NCI-H446 (cell line): ENCODE data around the gene MEIS2.

ENCODE experiments used
- DNase-seq, 2 experiments: peaks; one replicate each; lab custom pipeline; 2025; lab: John Stamatoyannopoulos, UW

Gene MEIS2

DNA sequence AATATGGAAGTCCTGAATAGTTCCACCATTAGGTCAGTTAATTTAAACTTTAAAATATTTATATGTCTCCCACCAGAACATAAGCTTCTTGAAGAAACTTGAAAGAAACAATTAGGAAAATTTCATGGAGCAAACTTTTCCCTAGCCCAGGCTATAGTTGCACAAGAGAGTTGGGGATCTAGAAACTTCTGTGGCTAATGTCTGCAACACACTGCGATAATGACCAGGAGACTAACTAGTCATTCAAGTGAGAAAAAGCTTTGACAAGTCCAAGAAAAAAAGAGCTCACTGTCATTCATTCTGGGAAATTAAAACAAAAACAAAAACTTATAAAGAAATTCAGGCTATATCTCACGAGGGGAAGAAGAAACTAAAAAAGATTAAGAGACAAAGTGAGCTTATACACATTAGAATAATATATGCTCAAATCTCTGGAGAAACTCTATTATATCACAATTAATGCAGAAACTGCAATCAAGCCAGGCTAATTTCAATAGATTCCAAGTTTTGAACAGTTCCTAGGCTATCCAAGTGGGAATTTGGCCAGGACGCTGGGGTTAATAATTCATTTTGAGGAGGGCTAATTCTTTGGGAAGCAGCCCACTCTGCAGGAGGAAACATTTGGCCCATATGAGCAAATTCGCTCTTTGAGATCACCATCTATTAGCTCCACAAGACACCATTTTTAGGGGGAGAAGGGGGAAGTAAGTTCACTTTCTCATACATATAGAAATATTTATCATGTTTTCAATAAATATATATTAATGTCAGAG, 134.6 kb downstream of the MEIS2 start:
- peak; percentile 88 to 92 for DNase-seq

DNA sequence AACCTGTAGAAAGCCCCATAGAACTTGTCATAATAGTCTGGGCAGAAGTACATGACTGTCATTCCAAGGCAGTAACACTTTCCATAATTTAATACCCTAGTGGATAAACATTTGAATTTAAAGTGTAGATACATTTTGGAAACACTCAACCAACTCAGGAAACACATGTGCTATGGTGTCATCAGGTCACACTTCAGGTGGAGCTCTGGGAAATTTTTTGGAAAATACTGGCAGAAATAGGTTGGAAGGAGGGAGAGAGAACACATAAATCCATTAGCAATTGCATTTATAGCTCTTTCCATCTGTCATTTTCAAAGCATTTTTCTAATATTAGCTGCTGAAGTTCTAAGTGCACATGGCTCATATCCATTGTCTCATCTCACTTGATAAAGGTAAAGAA, 135.7 kb downstream of the MEIS2 start:
- DNase-seq: peak in 1 of 2 experiments; percentile 37

DNA sequence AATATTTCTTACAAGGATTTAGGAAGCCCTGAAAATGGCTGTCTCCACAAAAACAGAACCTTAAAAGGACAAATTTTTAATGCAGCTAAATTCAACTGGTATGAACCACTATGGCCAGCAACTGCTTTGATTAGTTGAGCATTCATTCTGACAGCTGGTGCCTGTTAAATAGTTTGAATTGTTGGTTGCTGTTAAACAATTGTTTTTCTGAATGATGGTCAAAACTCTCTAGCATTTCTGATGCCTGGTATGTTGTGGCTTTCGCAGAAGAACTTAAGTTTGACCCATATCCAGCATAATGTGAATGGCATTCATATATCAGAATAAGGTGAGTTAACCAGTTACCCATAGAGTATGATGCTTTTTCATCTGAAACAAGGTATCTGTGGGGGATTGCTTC, 138.4 kb downstream of the MEIS2 start:
- DNase-seq: no peak

DNA sequence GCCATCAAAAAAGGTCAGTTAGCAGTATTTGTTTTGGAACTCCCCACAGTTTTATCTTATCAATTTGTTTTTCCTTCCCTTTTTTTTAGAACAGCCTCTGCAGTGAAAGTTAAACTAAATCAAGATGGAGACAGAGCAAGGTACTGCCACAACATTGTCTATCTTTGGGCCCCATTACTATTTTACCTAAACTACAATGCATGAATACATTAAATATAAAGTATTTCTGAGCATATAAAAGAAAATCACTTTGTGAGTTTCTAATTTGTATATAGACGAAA, 139.5 kb downstream of the MEIS2 start:
- DNase-seq: no peak

DNA sequence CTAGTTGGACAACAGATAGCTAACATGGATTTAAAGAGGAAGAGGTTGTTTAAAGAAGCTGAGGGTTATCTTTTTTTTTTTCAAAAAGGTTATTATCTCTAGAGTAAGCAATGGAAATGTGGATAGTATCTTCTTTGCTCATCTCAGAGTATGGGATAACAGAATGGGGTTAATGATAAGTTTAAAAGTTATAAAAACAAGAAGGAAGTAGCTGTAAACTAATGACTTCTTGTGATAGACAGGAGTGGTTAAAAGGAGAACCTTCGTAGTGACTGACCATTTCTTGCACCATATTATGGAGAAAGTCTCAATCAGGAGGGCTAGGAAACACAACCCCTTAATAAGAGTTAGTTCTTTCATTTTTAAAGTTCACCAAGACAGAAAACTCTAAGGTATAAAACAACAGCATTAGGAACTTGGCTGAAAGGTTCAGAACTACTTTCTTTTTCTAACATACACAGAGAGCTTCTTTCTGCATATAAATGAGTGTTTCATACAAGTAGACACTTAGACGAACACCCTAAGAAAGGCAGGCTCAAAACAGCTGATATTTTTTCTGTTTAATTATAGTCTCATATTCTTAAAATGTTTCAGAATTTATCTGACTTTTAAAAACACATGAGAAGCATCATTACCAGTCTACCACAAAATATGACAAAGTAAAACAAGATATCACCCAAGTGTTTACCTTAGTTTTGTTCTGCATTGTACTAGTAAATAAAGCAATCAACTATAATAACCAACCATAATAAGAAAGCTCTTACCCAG, 140.0 kb downstream of the MEIS2 start:
- DNase-seq: no peak

DNA sequence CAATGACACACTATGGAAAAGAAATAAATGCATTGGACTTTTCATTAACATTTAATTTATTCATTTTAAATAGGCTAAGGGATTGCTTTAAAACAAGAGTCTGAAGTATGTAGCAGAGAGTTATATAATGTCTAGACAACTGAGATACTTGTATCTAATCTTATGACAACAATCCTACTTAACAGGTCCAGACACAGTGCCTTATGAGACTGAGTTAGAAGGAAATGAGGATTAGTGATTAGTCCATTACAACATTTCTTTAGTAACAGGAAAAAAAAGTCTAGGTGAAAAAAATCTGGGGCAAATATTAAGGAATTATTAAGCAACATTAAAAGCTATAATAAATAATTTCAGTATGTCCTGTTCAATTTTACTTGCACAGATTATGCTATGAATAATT, 140.6 kb downstream of the MEIS2 start:
- no peak for DNase-seq

DNA sequence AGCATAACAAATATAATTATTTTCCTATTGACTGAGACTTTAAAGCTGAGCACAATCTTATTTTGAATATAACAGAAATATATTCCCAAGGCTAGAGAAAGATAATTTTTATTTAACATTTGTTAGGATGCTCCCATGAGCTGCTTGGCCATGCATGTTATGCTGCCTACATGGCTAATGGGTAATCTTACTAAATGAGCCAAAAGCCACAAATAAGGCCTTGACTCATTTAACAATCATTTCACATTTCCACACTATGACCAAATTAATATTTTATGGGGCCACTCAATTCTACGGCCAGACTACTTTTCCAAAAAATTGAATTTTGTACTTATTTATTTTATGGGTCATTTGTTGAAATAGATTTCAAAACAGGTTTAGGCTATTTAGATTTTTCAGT, 141.7 kb downstream of the MEIS2 start:
- no peak for DNase-seq

DNA sequence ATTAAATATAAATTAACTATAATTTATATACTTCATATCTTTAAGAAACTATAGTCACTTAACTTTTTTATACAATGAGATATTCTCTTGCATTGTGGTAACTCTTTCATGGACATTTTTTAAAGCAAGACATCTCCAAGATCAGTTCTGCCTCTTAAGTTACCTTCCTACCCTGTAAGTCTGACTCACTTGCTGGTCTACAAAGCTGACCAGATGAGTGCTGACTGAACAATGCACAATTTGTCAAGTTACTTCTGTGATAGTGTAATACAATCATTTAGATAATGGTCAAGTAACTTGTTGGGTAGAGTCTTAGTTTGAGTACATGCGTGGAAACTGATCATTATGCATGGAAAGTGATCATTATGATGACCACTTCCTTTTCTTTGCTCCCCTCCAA, 145.9 kb downstream of the MEIS2 start:
- DNase-seq: no peak

DNA sequence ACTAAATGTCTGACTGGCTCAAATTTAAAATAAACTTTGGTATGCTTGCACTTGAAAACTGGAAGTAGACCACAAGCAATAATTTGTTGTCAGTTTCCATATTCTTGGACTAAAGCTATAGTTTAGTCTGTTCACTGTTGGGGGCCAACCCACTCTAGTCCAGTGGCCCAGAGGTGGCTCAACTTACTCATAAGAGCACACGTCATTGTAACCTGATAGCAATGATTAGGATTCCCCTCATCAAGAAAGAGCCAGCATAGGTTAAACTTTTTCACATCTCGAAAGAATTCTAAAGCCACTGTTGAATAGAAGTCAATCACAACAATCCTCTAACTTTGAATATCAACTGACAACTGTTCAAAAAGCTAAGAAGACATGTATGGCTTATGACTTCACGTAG, 147.0 kb downstream of the MEIS2 start:
- no peak for DNase-seq

DNA sequence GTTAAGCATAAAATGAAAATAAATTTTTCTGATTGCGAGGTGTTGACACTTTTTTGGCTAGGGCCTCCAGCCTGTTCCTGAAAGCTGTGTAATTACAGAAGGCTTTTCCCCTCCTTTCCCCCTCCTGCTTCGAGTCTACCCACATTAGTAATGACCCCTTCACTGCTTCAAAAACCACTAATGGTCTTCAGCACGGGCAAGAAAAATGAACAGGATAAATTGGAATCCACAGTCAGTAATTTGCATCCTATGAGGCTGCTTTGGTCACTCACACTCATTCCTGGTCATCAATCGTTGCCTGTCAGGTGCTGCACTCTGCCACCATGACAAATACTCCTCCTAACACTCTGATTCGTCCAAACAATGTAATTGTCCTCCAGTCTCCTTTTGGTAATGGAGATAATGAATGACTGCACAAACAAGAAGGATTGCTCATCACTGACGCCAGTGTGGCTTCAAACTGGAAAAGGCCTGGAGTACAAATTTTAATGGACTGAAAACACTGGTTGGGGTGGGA, 148.6 kb downstream of the MEIS2 start:
- peak; percentile 21 to 39 for DNase-seq

DNA sequence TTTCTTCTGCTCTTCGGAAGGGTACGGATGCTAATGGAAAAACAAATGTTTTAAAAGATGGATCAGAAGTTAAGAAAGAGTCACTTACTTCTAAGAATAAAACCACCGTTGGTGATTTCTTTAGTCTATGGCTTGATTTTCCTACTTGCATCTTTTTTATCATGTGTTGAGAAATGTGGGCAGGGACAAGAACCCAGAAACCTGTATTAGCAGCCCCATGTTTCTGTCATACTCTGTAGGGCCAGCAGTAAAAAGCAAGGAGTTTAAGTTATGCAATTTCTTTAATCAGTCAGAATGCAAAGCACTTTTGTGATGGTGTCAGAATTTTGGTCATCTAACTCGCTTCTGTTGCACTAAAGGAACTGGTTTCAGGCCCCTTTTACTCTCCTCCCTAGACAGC, 150.0 kb downstream of the MEIS2 start:
- DNase-seq: no peak

DNA sequence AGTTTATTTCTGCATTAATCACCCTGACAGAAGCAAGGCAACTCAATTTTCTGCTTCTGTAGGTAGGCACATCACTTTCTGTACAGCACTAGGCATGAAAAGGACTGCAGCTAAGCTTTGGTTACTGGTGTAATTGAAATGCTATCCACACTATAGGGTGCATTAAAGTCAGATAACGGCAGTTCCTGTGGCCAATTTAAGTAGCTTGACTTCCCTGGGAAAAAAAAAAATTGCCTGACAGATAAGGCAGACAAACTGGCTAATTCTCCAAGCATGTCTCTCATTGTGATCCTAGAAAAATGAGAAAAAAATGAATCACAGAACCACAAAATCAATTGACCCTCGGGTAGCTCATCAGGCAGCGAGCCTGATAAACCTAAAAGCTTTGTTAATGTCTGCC, 151.4 kb downstream of the MEIS2 start:
- DNase-seq: no peak

DNA sequence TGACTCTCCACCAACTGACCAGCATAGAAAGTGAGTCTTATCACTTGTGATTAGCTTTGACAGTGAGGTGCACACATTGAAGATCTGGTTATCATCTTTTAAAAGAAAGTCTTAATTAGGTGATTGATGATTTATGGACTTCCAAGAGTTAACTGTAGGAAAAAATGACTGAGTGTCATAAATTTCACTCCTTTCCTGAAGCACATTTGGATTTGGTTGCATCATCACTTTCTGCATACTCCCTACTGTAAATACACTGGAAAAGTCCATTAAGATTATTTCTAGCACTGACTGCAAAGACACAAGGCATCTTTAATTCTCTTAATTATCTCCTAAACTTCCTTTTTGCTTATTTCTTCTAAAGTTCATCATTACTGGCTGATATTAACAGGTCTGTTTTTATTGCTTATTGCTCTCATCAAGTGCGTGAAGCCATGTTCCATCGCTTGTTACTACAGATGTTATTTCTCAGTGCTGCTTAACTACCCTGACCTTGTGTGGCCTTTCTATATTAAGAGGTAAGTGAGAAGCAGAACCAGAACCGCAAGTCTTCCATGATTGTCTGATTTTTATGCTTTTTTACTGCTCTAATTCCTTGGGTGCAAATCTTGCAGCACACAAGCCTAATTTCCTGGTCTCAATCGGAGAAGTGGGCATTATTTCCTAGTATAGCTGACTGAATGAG, 153.2 kb downstream of the MEIS2 start:
- no peak for DNase-seq

DNA sequence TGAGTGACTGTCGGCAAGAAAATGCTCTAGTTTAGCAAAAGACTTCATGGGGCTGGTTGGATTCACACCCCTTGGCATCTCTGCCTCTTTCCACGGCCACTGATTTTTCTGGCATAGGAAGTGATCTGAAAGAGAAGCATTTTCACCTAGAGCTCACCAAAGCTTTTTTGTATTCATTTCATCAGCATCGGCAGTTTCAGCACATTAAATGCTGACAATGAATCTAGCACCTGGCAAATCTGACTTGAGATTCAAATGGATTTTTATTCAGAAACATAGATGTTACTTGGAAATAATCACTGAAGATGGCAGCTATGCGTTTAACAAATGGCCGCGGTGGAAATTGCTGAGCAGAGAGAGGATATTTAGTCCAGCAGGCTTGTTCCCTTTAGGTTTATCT, 155.9 kb downstream of the MEIS2 start:
- DNase-seq: no peak

DNA sequence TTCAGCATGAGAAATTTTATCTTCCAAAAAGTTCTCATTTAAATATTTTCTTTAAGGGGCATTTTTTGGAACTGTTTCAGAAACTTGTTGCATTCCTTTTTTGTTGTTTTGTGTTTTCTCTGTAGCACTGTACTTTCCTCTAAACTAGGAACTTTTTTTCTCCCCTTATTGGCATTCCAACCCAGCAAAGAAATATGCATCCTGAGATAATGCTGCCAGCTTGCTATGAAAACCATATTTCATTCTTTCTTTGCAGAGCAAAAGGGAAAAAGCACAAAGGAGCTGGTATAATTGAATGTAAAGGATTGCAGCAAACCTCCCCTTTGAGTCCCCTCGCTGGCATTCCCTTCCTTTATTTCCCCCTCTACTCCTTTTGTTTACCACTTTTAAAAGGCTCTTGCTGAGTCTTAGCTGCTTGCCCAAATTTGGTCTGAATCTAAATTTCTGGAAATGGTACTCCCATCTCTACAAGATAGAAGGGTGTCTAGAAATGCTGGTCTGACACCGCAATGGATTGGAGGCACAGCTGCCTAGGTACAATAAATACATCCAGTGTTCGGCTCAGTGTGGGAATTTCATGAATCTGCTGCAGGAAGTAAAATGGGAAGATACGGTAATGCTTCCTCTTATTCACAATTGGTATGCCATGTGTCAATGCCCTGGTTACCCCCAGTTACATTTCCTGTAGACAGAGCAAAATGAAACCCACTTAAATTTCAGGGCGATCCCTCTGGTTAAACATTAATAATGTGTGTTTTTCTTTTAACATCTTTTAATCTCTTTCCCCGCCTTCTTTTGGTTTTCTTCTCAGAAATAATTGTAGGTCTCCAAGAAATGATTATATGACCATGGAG, 156.6 kb downstream of the MEIS2 start:
- DNase-seq: no peak

DNA sequence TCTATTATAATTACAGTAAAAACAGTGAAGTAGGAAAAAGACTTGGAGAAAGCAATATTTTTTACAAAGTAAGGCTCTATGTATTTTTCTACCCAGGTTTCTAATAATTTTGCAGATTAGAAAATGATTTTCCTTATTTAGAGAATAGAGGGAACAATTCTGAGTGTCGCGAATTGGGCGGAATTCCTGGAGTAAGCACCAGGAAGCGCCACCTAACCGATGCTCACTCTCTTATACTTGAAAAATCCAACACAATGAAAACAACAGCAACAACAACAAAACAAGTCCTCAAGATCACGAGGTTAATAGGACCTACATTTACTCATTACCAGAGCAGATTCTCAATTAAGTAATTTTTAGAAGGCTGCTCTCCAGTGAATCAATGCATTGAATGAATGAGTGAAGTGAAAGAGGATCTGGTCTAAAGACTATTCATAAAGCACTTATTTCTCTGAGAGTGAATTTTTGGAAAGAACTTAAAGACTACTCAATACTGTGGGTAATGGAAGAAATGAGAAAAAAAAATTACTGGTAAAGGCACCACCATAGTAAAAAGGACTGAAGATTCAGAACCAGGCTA, 158.0 kb downstream of the MEIS2 start:
- DNase-seq: no peak

DNA sequence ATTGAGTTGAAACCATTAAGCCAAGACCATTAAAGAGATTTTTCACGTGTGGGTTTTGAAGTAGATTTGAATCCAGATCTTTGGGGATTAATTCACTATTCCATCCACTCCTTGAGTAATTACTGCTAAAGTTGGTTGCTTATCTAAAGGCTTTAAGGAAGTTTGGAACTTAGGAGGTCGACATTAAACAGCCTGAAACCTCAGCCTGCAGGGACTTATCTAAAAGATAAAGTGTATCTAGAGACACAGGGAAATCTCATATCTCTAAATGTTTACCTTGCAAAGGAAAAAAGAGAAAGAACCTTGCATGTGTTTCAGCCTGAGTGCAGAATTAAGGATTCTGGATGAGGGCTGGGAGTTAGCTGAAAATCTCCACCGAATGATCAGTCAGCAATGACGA, 158.6 kb downstream of the MEIS2 start:
- no peak for DNase-seq

DNA sequence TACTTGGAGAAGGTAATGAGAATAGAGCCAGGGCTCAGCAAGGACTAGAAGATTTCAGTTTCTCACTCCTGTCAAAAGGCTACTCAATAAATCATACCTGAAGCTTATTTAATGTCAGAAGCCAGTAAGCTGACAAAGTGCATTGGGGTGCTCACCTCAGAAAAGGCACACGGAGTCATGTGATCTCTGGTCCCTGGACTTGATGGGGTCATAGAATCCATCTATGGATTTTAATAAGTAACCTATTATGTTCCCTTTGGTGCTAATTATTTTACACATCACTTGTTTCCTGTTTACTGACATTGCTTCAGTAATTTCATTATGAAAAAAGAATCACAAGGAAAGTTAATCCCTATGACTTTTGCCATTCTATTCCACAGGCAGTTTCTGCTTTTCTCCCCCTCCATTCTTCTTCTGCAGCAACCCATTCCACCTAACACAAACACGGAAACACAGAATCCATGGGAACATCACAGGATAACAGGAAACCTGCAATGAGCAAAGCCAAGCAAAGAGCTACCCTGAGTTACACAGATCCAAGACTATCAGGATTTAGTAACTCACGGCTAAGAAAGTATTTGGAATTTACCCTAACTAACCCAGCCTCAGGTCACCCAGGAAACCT, 159.6 kb downstream of the MEIS2 start:
- DNase-seq: no peak

DNA sequence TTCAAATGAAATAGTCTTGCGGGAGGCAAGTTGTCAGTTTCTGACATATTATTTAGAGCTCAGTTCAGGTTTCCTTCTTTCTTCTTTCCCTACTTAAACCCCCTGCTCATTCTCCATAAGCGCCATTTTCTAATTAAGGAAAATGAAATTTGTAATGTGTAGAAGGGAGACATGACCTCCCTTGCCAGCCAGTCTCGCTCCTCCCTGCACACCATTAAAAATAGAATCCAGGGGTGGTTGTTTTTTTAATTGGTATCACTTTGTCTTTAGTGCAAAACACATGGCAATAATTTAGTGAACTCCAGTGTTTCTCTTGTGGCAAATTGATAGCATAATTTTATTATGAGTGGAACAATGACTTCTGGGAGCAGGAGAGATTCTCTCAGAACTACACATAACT, 160.1 kb downstream of the MEIS2 start:
- DNase-seq: no peak

DNA sequence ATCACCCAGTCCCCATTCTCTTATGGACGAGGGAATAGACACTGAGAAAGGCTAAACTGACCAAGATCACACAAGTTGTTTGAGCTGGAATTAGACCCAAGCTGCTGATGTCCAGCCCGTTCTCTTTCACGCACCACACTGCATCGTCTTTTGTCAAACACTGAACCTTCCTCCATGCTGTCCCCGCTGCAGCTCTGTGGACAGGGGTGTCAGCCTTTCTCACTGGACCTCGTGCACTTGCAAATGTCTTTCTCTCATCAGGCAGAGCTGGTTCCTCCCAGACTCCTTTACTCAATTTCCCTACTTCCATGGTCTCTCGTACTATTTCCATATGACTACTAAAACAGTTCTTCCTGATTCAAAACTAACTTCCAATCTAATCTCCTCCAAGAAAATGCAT, 161.6 kb downstream of the MEIS2 start:
- DNase-seq: no peak

DNA sequence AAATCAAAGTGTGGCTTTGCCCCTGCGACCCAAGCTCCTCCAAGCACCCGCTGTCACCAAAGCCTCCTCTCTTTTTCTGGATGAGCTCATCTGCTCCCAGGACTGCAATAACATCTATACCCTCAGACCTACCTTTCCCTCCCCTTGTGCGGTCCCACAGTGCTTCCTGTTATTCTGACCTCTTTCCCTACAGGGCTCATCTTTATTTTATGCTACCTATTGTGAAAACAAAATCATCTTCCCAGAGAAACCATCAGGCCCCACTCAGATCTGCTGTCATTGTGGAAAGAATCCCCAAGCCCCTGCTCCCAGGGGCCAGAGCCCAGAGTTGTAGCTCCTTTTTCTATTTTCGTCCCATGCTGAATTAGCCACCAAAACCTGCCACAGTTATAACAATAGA, 162.2 kb downstream of the MEIS2 start:
- DNase-seq: no peak
